Cardiac muscle cell (in vitro differentiated cells and primary cell): ENCODE measurements around the gene ESPNL. TPM values are rescaled to one million over a fixed set of nuclear protein-coding genes. Genes with fewer than 3 reads are reported as not detected.

Experiments
- DNase-seq, 2 donors: peaks; one replicate each; pipeline versions ENCODE4 v3.0.0 to v3.0.0-alpha.2; 2010 to 2017; ENCODE audit warnings: low read depth in 1 of 2, low spot score in 1 of 2
- H3K27ac ChIP-seq: fragments of 200-600 bp; sonication (generic); 2 replicates; pipeline ENCODE4 v1.5.1; 2016
- H3K27me3 ChIP-seq: fragments of 200-600 bp; sonication (generic); 2 replicates; pipeline ENCODE4 v1.6.0; 2016; ENCODE audit warnings: control low read depth
- H3K36me3 ChIP-seq: fragments of 200-600 bp; sonication (generic); 2 replicates; pipeline ENCODE4 v1.5.1; 2016; ENCODE audit warnings: control low read depth
- H3K4me1 ChIP-seq: fragments of 200-600 bp; sonication (generic); 2 replicates; pipeline ENCODE4 v1.8.1; 2017; ENCODE audit warnings: low read depth, mild to moderate bottlenecking, mixed run types
- H3K4me3 ChIP-seq: fragments of 200-600 bp; sonication (generic); 2 replicates; pipeline ENCODE4 v1.5.1; 2016; ENCODE audit warnings: mild to moderate bottlenecking
- H3K9me3 ChIP-seq: fragments of 200-600 bp; sonication (generic); 2 replicates; pipeline ENCODE4 v1.5.1; 2017; ENCODE audit warnings: low read depth, mild to moderate bottlenecking, control low read depth
- polyA plus RNA-seq: library from polyadenylated mRNA; unstranded; fragments of >200 nt; fragmentation: Nextera tagmentation; extraction: Ambion mirVana; gene quantifications from 2 replicates; pipeline ENCODE4 v1.2.1, GENCODE V29; 2016
- total RNA-seq: library from RNA; depleted of rRNA; stranded (reverse); fragments of >200 nt; gene quantifications from 2 replicates; pipeline ENCODE4 v1.2.3, GENCODE V29; 2016
- TF ChIP-seq, protein P1 (sequence below): IDR thresholded peaks from 2 replicates; pipeline ENCODE4 v1.5.1; 2012; ENCODE audit warnings: low read depth, mild to moderate bottlenecking, low read length

The ESPNL gene
- total and polyA plus RNA-seq, 2 experiments from 2014 or later: 5.3 to 8.5 TPM

DNA sequence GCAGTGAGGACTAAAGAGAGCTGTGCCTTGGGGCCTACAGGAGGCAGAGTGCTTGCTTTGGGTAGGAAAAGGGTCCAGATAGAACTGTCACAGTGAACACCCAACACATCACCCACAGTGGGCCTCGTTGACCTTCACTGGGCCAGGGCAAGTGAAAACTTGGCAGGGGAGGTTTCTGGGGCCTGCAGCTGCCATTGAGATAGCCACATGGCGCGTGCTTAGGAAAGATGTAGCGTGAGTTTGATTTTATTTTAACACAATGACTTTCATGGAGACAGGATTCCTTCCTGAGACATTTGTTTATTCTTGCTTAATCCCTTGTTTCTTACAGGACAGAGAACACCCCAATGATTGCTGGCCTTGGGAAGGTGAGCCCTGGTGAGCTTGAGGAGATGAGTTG is 9.3 kb upstream of the ESPNL start:
- TF ChIP-seq, protein P1, sequence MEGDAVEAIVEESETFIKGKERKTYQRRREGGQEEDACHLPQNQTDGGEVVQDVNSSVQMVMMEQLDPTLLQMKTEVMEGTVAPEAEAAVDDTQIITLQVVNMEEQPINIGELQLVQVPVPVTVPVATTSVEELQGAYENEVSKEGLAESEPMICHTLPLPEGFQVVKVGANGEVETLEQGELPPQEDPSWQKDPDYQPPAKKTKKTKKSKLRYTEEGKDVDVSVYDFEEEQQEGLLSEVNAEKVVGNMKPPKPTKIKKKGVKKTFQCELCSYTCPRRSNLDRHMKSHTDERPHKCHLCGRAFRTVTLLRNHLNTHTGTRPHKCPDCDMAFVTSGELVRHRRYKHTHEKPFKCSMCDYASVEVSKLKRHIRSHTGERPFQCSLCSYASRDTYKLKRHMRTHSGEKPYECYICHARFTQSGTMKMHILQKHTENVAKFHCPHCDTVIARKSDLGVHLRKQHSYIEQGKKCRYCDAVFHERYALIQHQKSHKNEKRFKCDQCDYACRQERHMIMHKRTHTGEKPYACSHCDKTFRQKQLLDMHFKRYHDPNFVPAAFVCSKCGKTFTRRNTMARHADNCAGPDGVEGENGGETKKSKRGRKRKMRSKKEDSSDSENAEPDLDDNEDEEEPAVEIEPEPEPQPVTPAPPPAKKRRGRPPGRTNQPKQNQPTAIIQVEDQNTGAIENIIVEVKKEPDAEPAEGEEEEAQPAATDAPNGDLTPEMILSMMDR: no peak

DNA sequence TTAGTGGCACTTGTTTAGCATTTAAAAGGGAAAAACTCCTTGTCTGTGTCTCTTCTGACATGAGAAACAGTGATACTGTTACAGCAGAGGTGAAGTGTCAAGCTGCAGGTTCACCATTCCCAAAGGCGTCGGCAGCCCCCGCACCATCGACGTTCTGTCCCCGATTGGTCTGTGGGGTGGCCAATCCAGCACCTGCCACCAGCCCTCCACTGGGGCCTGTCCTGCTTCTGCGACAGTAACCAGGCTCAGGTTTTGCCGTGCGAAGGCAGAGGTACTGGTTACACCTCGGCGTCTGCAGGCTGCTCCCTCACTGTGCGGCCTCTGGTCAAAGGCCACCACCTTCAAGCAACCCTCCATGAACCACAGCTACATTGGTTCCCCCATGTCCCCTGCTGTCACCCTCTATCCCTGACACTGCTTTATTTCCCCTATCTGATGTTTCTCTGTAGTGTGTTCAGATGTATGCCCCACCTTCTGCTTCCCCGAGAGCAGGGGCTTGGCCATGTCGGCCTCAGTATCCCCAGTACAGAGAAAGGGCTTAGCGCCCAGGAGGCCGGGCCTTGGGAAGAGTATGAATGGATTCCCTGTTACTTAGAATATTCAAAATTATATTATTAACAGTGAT is 8.6 kb upstream of the ESPNL start:
- H3K9me3 ChIP-seq: no peaks in the 10 kb centered on the region
- peak overlapping the region; percentile 77 for H3K27ac ChIP-seq
- no peaks in the 10 kb centered on the region for H3K27me3 ChIP-seq
- no peaks in the 10 kb centered on the region for H3K36me3 ChIP-seq
- TF ChIP-seq, protein P1: no peak
- H3K4me3 ChIP-seq: no peak overlapping the region
- peaks cover 6% of the 10 kb centered on the region for H3K4me1 ChIP-seq
- DNase-seq: no peak

More for the DNA sequence above, 9.3 kb upstream of the ESPNL start:
- DNase-seq: no peak
- Histone ChIP-seq H3K4me3 (no peak overlapping the region), H3K36me3 (no peaks in the 10 kb centered on the region), H3K4me1 (peaks cover 6% of the 10 kb centered on the region), H3K9me3 (no peaks in the 10 kb centered on the region), H3K27ac (peak overlapping the region; percentile 77), H3K27me3 (no peaks in the 10 kb centered on the region)

- TF ChIP-seq, protein P1: no peak
- Histone ChIP-seq H3K9me3 (no peaks in the 10 kb centered on the region), H3K27ac (no peak overlapping the region), H3K4me1 (peaks cover 6% of the 10 kb centered on the region), H3K27me3 (no peaks in the 10 kb centered on the region), H3K36me3 (no peaks in the 10 kb centered on the region), H3K4me3 (no peak overlapping the region)
- no peak for DNase-seq
These were observed 7.6 kb upstream of the ESPNL start for GRCh38 chr2:238092486-238093035.

- TF ChIP-seq, protein P1: no peak
- H3K9me3 ChIP-seq: no peaks in the 10 kb centered on the region
- H3K27me3 ChIP-seq: no peaks in the 10 kb centered on the region
- peaks cover 6% of the 10 kb centered on the region for H3K4me1 ChIP-seq
- H3K27ac ChIP-seq: no peak overlapping the region
- no peaks in the 10 kb centered on the region for H3K36me3 ChIP-seq
- H3K4me3 ChIP-seq: no peak overlapping the region
- DNase-seq: no peak
These were observed 6.7 kb upstream of the ESPNL start for GRCh38 chr2:238093181-238094140.

DNA sequence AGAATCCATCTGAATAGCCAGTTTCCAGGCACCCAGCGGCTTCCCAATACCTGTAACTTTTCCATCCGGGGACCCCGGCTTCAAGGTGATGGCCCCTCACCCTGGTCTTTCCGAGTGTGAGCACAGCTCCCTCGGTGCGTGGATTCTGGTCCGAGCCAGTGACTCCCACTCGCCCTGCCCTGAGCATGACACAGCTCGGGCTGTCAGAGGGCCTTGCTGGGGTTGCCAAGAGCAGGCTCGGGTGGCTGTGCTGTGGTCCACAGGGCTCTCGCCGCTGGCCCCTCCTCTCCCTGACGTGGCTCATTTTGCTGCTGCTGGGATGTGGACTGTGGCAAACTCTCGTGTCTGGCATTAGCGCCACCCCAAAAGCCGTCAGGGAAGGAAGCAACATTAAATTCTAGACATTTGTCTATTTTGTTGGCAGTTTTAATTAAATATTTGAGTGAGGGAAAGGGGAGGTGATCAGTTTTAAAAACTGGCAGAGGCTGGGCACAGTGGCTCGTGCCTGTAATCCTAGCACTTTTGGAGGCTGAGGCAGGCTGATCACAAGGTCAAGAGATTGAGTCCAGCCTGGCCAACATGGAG is 5.6 kb upstream of the ESPNL start:
- Histone ChIP-seq H3K4me3 (no peak overlapping the region), H3K4me1 (peaks cover 6% of the 10 kb centered on the region), H3K27ac (no peak overlapping the region), H3K27me3 (no peaks in the 10 kb centered on the region), H3K9me3 (no peaks in the 10 kb centered on the region), H3K36me3 (no peaks in the 10 kb centered on the region)
- no peak for DNase-seq
- TF ChIP-seq, protein P1: no peak
